Vagina (tissue), 2 donors: ENCODE data around the gene IMMP2L. TPM values are rescaled to one million over a fixed set of nuclear protein-coding genes. Genes with fewer than 3 reads are reported as not detected.

Source experiments
- DNase-seq, 2 donors: peaks; one replicate each; pipeline ENCODE4 v3.0.0-alpha.2; 2017; ENCODE audit errors: extremely low spot score in 2 of 2
- H3K27ac ChIP-seq: fragments of 200-600 bp; sonication (generic); one replicate; pipeline ENCODE4 v1.5.1; 2019
- H3K27me3 ChIP-seq: fragments of 200-600 bp; sonication (generic); one replicate; pipeline ENCODE4 v1.5.1; 2019
- H3K36me3 ChIP-seq, 2 donors: fragments of 200-600 bp; sonication (generic); one replicate each; pipeline ENCODE4 v1.5.1; 2017 to 2019
- H3K4me1 ChIP-seq: fragments of 200-600 bp; sonication (generic); one replicate; pipeline ENCODE4 v1.5.1; 2019
- H3K4me3 ChIP-seq, 2 donors: fragments of 200-600 bp; sonication (generic); 1 replicate in 1 of 2; 2 replicates in 1 of 2; pipeline ENCODE4 v1.5.1; 2016 to 2019
- H3K9me3 ChIP-seq: fragments of 200-600 bp; sonication (generic); one replicate; pipeline ENCODE4 v1.5.1; 2019
- POLR2A ChIP-seq, 2 donors: fragments of 450-650 bp; IDR thresholded peaks; one replicate each; pipeline ENCODE4 v1.6.1; 2017; ENCODE audit warnings: antibody characterized with exemption in 2 of 2, mild to moderate bottlenecking in 2 of 2, moderate library complexity in 2 of 2
- POLR2AphosphoS5 ChIP-seq, 2 donors: sonication (generic); formaldehyde crosslinking; IDR thresholded peaks; one replicate each; pipeline ENCODE4 v1.9.0; 2017; ENCODE audit warnings: antibody characterized with exemption in 2 of 2, mild to moderate bottlenecking in 2 of 2, low read depth in 1 of 2; ENCODE audit not compliant: insufficient read depth in 1 of 2
- intact Hi-C: fragments of 100-400 bp; cut with DNase I; formaldehyde crosslinking; loops from one replicate; pipeline ENCODE4 v1.15.1; 2023
- total RNA-seq: library from RNA; depleted of rRNA; stranded (reverse); fragments of >200 nt; gene quantifications from one replicate; pipeline ENCODE4 v1.2.3, GENCODE V29; 2016
- TF ChIP-seq, protein P1 (sequence below), 3 experiments: fragments of 450-650 bp in 2 of 3; fragments of 200-600 bp in 1 of 3; sonication (generic) in 1 of 3; IDR thresholded peaks; one replicate each; pipeline ENCODE4 v1.5.1; 2017 to 2019; ENCODE audit warnings: antibody characterized with exemption in 3 of 3, mild to moderate bottlenecking in 2 of 3, moderate library complexity in 2 of 3

The IMMP2L gene
- total RNA-seq, 1 donor from 2014 or later, result 13.3 TPM

DNA sequence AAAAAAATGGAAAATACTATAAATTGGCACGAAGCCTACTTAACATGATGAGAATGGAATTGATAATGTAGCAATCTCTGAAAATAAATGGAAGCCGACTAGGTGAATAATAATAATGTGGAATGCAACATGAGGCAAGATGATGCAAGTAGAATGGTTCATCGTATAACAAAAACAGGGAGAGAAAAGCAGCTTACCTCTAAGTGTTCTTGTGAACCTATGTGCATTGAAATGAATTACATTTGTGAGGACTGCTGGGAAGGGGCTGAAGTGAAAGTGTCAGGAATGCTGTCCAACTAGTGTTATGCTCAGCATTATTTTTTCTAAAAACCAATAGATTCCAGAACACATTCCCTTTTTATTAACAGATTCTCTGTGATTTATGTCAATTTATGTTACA lies 912.0 kb downstream of the IMMP2L start:
- TF ChIP-seq POLR2AphosphoS5 (IDR thresholded peaks at IDR 0.05; ENCODE audit: insufficient read depth in 1 of 2, low read depth in 1 of 2), result no peak
- TF ChIP-seq, protein P1, sequence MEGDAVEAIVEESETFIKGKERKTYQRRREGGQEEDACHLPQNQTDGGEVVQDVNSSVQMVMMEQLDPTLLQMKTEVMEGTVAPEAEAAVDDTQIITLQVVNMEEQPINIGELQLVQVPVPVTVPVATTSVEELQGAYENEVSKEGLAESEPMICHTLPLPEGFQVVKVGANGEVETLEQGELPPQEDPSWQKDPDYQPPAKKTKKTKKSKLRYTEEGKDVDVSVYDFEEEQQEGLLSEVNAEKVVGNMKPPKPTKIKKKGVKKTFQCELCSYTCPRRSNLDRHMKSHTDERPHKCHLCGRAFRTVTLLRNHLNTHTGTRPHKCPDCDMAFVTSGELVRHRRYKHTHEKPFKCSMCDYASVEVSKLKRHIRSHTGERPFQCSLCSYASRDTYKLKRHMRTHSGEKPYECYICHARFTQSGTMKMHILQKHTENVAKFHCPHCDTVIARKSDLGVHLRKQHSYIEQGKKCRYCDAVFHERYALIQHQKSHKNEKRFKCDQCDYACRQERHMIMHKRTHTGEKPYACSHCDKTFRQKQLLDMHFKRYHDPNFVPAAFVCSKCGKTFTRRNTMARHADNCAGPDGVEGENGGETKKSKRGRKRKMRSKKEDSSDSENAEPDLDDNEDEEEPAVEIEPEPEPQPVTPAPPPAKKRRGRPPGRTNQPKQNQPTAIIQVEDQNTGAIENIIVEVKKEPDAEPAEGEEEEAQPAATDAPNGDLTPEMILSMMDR (IDR thresholded peaks at IDR 0.05), result no peak
- no peak for TF ChIP-seq POLR2A (IDR thresholded peaks at IDR 0.05)
- intact Hi-C loops, result no loop called here

DNA sequence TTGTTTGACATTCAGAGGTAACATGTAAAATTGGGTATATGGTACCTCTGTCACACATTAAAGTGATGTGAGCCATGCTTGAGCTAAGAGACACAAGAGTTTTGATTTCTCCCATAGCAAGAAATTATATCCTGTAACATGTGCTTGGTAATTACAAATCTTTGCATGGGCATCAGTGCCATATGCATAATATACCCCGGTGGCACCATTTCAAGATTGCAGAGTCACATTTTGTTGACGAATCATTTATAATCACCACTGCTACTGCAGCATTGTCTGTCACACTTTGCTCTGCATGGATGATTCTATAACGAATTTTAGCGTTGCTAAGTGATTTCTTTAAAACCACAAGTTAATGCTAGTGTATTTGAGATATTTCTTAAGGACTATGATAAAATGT lies 915.0 kb downstream of the IMMP2L start:
- TF ChIP-seq POLR2AphosphoS5 (IDR thresholded peaks at IDR 0.05; ENCODE audit: insufficient read depth in 1 of 2, low read depth in 1 of 2) (no peak), POLR2A (IDR thresholded peaks at IDR 0.05) (no peak)
- TF ChIP-seq, protein P1 (IDR thresholded peaks at IDR 0.05), result no peak
- H3K27ac ChIP-seq, result no peak overlapping the region
- no peaks in the 10 kb centered on the region for H3K27me3 ChIP-seq
- H3K9me3 ChIP-seq, result no peaks in the 10 kb centered on the region
- H3K36me3 ChIP-seq, result no peaks in the 10 kb centered on the region
- intact Hi-C loops, result no loop called here
- H3K4me1 ChIP-seq, result no peaks in the 10 kb centered on the region
- no peak overlapping the region for H3K4me3 ChIP-seq
- no peak for DNase-seq

More for the DNA sequence above, 912.0 kb downstream of the IMMP2L start:
- no peaks in the 10 kb centered on the region for H3K4me1 ChIP-seq
- no peaks in the 10 kb centered on the region for H3K36me3 ChIP-seq
- H3K9me3 ChIP-seq, result no peaks in the 10 kb centered on the region
- H3K27me3 ChIP-seq, result no peaks in the 10 kb centered on the region
- no peak for DNase-seq
- H3K4me3 ChIP-seq, result no peak overlapping the region
- no peak overlapping the region for H3K27ac ChIP-seq

DNA sequence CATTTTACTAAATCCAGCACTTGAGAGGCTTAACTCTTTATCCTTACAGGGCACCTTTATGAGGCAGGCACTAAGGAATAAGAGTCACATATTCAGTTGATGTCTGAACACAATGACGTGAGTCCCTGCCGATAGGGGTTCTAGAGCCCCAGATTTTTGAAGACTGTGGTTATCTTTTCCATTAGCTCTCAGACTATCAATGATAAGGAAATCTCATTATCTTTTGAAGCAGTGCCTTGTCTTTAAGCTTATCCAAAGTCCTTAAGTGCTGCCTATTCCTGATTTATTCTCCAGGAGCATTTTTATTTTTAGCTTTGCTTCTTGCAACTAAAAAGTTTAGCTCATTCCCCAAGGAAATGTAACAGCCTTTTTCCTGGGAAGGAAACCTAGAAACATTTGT lies 915.5 kb downstream of the IMMP2L start:
- no peak for TF ChIP-seq POLR2AphosphoS5 (IDR thresholded peaks at IDR 0.05; ENCODE audit: insufficient read depth in 1 of 2, low read depth in 1 of 2)
- TF ChIP-seq, protein P1 (IDR thresholded peaks at IDR 0.05), result no peak
- no peak for TF ChIP-seq POLR2A (IDR thresholded peaks at IDR 0.05)
- H3K4me3 ChIP-seq, result no peak overlapping the region
- intact Hi-C loops, result no loop called here
- H3K4me1 ChIP-seq, result no peaks in the 10 kb centered on the region
- no peak for DNase-seq
- no peaks in the 10 kb centered on the region for H3K9me3 ChIP-seq
- no peaks in the 10 kb centered on the region for H3K27me3 ChIP-seq
- H3K27ac ChIP-seq, result no peak overlapping the region
- no peaks in the 10 kb centered on the region for H3K36me3 ChIP-seq

DNA sequence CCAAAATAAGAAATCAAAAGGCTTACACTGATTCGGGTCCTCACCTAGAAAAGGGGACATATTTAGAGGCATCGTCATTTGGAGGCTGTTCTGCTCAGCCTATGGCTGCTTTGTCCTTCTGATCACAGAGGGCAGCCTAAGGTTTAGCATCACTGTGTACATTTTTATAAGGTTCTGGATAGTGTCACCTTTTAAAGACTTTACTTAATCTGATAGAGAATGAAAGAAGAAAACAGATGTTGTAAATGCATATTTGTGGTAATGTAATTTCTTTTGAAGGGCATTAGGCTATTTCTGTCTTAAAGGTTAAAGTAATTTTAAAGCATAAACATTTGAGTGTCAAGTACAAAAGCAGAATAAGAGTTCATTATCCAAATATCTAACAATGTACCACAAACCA lies 916.7 kb downstream of the IMMP2L start:
- no peak for DNase-seq
- Histone ChIP-seq H3K9me3 (no peaks in the 10 kb centered on the region), H3K27ac (no peak overlapping the region), H3K4me1 (no peaks in the 10 kb centered on the region), H3K27me3 (no peaks in the 10 kb centered on the region), H3K4me3 (no peak overlapping the region), H3K36me3 (no peaks in the 10 kb centered on the region)
- TF ChIP-seq POLR2AphosphoS5 (IDR thresholded peaks at IDR 0.05; ENCODE audit: insufficient read depth in 1 of 2, low read depth in 1 of 2), result no peak
- TF ChIP-seq, protein P1 (IDR thresholded peaks at IDR 0.05), result no peak
- no peak for TF ChIP-seq POLR2A (IDR thresholded peaks at IDR 0.05)
- intact Hi-C loops, result no loop called here

DNA sequence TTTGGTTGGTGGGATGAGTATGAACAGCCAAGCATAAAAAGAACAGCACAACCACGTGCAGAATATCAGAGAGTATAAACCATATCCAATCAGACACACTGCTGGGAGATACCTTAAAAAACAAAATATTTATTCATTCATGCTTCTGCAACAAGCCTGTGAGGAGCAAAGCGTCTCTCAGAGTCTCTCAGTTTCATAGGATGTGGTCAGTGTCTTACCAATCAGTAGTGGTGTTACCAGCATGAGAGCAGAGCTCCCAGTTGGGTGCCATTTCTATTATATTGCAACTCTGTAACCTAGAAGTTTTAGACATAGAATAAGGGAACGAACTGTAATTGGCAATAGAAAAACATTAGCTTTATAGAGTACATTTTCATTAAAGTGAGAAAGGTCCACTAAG lies 917.2 kb downstream of the IMMP2L start:
- H3K27me3 ChIP-seq, result no peaks in the 10 kb centered on the region
- no peak overlapping the region for H3K4me3 ChIP-seq
- no peaks in the 10 kb centered on the region for H3K9me3 ChIP-seq

More for the DNA sequence above, 917.2 kb downstream of the IMMP2L start:
- no peak for DNase-seq
- H3K36me3 ChIP-seq, result no peaks in the 10 kb centered on the region
- H3K4me1 ChIP-seq, result no peaks in the 10 kb centered on the region
- no peak overlapping the region for H3K27ac ChIP-seq
- TF ChIP-seq POLR2AphosphoS5 (IDR thresholded peaks at IDR 0.05; ENCODE audit: insufficient read depth in 1 of 2, low read depth in 1 of 2) (no peak), POLR2A (IDR thresholded peaks at IDR 0.05) (no peak)
- TF ChIP-seq, protein P1 (IDR thresholded peaks at IDR 0.05), result no peak
- intact Hi-C loops, result no loop called here
